HG03139 (cell line): ENCODE results near the gene GNG8.
A peak's percentile ranks its signal among the peaks of the same experiment; 100 is the strongest.

Source experiments
- ATAC-seq: cut with Tn5 transposase; IDR thresholded peaks from one replicate; pipeline ENCODE4 v1.9.1; 2021; ENCODE audit not compliant: unreplicated experiment

The GNG8 gene

DNA sequence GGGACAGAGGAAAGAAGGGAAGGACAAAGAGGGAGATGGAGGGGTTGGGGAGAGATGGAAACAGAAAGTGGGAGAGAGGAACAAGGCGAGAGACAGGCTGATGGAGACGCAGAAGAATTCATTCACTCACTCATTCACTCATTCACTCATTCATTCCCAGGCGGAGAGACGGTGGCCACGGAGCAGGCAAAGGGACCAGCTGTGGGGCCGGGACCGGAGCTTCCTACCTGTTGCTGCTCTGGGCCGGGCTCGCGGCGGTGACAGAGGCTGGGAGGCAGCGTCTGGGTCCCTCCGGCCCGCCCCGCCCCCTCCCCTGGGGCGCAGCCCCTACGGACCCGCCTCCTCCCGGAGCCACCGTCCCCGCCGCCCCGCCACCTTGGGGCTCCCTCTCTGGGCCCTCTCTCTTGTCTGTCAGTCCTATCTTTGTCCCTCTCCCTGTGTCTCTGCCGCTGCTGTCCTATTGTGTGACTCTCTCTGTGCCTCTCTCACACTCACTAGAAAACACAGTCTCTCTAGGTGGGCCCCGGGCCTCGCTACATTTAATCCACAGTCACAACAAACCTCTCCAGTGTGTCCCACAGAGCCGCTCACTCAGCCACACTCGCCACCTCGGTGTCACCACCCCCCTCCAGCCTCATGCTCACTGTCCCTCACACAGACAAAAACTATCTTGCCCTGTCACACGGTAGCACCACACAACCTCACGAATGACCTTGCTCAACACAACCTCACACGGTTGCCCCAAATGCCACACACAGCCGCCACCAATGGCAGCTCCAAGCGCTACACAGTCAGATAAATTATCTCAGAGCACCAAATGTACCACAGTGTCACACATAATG, at the start of gene GNG8:
Gene GNG8, minus strand, starts transcription at position 283 of the 842 bp plus-strand sequence. CDS start 1,520 bp downstream, outside the sequence.
- ATAC-seq = no peak

DNA sequence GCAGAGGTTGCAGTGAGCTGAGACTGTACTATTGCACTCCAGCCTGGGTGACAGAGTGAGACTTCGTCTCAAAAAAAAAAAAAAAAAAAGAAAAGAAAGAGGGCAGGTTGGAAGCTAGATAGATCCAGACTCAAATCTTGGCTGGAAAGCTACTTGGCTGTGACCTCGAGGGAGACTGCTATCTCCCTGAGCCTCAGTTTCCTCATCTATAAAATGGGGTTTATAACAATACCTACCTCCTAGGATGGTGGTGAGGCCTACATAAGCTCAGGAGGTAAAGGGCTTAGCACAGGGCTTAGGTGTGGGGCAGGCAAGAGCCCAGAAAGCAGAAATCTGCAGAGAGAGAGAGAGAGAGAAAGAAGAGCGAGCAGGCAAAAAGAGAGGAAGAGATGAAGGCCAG, 49.2 kb upstream of the GNG8 start:
- no peak for ATAC-seq

DNA sequence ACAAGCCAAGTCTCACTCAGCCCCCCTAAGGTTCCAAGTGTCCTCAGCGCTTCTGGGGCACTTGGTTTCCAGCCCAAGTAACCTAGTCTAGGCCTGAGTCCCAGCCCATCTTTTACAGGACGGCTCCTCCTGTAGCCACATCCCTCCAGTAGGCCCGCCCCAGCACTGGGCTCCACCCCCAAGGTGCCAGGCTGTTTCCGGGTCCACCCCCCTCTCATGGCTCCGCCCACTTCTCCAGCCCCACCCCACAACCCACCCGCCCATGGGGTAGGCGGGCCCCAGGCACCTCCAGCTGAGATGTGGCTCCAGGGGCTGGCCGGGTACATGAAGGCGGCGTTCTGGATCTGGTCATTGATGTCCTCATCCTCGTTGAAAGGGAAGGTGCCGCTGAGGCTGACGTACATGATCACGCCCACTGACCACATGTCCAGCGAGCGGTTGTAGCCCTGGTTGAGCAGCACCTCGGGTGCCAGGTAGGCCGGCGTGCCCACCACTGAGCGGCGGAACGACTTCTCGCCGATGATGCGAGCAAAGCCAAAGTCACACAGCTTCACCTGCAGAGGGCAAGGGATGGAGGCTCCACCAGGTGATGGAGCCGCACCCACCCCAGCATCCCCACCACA, 42.2 kb upstream of the GNG8 start:
- no peak for ATAC-seq

DNA sequence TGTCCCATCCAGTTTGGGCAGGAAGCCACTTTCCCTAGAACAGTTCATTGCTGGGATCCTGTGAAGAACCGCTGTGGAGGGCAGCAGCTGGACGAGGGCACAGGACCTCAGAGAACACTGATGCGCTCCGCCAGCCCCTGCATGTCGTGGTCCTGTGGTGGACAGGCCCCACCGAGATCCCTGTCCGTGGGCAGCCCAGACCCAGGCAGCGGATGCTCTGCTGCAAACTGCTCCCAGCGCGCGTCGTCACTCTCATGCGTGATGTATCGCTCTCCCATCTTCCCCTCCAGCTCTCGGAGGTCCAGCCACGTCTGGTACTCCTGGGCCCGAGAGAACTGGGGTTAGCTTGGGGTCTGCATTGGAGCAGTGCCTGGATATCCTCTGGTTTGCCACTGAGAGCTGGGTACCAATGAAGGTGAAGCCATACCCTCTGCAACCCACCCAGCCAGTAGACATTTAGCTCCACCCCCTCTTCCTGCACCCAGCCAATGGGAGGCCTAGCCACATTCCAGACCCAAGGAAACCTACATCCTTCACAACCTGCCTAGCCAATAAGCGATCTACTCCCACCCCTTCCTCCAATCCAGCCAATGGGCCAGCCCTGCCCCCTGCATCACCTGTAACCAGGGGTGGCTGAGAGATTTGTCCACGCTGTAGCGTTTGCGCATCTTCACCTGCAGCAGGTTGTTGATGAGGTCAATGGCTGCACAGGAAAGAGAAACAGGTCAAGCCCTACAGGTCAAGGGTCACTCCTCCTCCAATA, 38.6 kb upstream of the GNG8 start:
- no peak for ATAC-seq

DNA sequence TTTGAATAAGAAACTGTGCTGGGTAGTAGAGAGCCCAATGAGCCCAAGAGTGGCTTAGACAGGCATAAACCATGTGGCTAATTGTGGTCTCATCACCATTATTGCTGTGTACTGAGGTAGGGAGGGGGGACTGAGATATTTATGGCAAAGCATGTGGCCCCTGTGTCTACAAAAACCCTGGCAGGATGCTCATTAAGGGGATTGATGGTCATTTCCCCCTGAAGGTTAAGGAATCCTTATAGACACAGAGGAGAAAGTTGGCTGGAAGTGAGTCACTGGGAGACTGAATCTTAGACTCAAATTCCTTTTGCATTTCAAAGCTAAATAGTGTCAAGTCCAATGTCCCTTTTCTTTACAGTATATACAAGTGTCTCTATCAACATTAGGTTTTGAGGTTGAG, 34.8 kb upstream of the GNG8 start:
- ATAC-seq = no peak

DNA sequence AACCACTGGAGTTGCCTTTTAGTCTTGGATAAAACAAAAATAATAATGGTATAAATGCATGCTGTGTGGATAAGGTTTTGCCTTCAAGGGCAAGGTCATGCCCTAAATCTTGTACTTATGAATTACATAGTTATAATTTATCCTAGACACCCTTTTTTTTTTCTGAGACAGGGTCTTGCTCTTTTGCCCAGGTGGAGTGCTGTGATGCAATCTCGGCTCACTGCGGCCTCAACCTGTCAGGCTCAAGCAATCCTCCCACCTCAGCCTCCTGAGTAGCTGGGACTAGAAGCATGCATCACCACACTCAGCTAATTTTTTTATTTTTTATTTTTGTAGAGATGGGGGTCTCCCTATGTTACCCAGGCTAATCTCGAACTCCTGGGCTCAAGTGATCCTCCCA, 32.7 kb upstream of the GNG8 start:
- no peak for ATAC-seq

DNA sequence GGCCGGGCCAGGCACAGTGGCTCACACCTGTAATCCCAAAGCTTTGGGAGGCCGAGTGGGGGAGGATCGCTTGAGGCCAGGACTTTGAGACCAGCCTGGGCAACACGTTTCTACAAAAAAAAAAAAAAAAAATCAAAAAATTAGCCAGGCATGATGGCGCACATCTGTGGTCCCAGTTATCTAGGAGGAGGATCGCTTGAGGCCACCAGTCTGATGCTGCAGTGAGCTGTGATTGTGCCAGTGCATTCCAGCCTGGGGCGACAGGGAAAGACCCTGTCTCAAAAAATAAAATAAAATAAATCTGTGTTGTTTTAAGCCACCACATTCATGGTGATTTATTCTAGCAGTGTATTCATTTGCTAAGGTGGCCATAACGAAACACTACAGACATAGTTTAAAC, 29.1 kb upstream of the GNG8 start:
- no peak for ATAC-seq

DNA sequence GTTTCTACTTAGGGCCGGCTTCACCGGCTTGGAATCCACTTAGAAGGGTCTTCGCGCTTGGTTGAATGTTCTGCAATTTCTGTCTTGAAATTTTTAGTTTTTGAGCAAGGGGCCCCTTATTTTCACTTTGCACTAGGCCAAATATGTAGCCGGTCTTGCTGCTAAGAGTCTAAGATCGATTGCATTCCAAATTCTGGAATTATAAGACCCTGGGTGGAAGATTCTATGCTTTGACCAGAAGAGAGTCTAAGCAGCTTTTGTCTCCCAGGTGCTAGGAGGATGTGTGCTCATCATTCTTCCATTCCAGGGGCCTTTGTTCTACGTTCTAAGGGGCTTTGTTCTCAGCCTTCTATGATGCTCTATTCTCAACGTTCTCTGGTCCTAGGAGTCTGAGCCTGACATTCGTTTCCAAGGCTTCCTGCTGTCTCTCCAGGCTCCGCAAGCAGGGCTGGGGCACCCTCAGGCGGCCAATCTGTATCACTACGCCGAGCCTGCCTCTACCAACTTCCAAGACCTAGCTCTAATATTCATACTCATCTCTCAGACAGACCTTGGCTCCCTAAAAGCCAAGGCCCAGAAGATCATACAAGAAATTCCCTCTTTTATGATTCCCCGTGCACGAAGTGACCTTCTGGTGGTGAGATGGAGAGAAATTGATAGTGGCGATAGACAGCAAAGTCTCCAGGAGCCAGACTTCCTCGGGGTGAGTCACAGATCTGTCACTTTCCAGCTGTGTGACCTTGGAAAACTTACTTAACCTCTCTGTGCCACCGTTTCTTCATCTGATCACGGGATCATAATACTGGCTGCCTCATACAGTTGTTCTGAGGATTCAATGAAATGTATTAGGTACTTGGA, 26.0 kb upstream of the GNG8 start:
- ATAC-seq = no peak

DNA sequence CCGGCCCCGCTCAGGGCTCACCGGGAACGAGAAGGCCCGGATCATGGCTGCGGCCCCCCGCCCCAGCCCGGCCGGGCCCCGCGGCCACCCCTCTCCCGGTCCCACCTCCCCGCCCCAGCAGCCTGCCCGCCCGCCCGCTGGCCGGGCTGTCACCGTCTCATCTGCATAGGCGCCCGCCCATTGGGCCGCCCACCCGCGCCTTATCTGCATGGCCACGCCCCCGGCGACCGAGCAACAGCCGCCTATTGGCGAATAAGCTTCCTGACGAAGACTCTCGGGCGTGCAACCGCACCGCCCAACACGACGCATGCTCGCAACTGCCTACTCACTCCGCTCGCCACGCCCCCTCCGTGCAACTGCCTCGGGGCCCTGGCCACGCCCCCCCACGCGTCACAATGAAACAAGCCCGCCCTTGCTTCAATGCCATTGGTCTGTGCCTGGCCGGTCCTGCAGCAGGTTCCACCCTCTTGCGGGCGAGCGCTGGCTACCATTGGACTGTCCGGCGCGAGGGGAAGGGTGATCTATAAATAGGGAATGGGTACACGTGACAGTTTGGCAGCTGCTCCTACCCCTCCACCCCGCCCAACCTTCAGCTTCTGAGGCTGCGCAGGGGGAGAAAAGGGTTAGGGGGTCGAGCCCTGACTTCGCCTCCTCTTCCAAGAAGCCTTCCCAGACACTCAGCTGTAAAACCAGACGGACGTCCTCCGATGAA, 25.2 kb upstream of the GNG8 start, which contains the start of gene DACT3:
Gene DACT3, minus strand, starts transcription at position 163 of the 712 bp plus-strand sequence. Its CDS starts 118 bp downstream, at position 45.
- ATAC-seq = peak; percentile 81

DNA sequence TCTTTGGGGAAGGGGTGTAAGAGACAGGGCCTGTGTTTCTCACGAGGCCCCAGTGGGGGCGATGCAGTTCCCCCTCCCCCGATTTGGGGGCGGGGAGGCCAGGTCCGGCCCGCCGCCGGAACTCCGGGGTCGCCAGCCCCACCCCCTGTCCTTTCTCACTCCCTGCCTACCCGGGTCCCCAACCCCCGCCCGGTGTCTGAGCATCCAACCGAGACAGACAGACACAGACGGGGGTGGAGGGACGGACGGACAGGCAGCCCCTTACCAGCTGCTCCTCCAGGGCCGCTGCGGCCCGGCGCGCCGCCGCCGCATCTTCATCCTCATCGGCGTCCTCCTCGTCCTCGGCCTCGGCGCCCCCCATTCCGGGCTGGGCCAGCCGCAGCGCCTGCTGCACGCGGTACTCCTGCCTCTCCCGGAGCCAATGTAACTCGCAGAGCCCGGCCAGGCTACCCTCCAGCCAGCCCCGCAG, 24.6 kb upstream of the GNG8 start:
- ATAC-seq = no peak

DNA sequence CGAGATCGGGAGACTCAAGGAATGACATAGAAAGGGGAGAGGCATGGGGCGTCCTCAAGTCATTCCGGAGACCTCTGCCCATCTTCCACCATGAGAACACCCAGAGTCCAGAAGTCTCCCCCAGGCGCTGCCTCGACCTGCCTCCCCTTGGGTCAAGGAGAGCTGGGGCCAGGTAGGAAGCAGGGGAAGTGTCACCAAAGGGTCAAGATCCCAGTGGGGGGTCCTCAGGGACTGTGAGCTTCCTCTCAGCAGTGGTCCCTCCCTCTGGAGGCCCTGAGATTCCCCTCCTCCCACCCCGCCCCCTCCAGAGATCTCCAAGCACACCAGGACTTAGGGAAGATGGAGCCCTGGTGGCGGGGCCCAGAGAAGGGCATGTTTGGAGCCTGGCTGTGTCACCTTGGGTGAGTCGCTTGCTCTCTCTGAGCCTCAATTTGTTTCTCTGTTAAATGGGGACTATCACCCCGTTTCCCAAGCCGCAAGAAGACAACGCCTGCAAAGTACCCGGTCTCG, 24.1 kb upstream of the GNG8 start:
- ATAC-seq = no peak

DNA sequence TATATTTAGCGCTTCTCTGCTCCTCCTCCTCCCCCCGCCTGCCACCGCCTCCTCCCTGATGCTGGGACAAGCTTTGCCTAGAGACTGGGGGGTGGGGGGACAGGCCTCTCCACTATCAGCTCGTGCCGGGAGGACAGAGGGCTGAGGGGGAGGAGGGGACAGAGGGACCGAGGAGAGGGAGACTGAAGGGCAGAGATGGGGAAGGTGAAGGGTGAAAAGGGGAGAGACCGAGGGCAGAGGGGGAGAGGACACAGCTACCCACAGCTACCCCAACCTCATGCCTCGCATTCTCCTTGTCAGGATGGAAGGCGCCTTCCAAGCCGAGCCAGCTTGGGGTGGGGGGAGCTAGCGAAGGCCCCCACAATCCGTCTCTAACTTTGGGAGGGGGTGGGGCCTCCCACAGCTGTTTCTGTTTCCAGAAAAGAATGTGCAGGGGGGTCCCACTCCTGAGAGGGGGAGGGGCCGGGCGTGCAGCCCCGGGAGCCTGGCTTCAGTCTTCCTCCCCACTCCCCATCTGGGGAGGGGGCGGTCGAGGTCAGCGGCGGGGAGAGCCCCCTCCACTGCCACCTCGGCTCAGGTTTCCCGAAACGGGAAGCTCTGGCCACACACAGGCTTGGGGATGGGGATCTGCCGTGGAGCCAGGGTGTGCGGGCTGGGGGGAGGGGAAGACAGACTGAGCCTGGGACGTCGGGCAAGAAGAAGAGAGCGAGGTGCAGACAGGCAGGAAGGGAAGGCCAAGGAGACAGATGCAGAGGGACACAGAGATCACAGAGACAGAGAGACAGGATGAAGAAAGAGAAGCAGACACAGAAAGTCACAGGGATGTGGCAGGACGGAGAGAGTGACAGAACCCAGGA, 23.4 kb upstream of the GNG8 start:
- no peak for ATAC-seq

DNA sequence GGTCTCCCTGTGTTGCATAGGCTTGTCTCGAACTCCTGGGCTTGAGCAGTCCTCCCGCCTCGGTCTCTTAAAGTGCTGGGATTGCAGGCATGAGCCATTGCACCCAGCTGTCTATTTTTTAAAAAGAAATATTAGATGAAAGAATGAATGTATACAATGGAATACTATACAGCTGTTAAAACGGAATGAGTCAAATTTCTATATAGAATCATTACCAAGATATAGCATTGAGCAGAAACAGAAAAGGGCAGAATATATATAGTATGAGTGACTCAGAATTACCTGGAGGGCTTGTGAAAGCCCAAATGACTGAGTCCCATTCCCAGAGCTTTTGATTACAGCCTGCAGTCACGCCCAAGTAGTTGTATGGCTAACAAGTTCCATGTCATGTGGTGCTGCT, 20.5 kb upstream of the GNG8 start:
- ATAC-seq = no peak

DNA sequence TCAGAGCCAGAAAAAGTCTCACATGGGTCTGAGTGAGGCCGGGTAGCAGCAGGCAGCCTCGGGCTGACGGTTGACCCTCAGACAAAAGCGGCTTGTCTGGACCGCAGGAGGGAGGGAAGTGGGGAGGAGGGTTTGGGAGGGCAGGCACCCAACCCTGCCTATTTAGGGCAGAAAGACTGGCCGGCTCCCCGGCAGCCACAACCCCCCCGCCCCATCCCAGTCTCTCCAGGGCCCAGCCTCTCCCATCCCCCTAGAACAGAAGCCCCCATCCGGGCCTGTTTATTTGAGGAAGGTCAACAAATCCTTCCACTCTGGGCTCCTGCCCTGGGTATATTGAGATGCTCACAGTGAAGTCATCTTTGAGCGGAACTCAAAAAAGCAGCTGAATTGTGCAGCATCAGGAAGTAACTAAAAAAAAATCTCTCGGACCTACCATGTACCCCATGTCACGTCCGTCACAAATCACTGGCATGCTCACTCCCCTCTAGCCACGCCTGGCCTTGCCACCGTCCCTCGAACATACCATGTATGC, 18.7 kb upstream of the GNG8 start:
- no peak for ATAC-seq

DNA sequence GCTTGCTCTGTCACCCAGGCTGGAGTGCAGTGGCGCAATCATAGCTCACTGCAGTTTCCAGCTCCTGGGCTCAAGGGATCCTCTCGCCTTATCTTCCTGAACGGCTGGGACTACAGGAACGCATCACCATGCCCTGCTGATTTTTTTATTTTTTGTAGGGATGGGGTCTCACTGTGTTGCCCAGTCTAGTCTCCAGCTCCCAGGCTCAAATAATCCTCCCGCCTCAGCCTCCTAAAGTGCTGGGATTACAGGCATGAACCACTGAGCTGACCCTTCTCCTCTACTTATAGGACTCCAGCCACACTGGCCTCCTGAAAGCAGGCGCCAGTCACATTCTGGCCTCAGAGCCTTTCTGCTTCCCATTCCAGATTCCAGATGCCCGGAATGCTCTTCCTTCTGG, 14.4 kb upstream of the GNG8 start:
- no peak for ATAC-seq

DNA sequence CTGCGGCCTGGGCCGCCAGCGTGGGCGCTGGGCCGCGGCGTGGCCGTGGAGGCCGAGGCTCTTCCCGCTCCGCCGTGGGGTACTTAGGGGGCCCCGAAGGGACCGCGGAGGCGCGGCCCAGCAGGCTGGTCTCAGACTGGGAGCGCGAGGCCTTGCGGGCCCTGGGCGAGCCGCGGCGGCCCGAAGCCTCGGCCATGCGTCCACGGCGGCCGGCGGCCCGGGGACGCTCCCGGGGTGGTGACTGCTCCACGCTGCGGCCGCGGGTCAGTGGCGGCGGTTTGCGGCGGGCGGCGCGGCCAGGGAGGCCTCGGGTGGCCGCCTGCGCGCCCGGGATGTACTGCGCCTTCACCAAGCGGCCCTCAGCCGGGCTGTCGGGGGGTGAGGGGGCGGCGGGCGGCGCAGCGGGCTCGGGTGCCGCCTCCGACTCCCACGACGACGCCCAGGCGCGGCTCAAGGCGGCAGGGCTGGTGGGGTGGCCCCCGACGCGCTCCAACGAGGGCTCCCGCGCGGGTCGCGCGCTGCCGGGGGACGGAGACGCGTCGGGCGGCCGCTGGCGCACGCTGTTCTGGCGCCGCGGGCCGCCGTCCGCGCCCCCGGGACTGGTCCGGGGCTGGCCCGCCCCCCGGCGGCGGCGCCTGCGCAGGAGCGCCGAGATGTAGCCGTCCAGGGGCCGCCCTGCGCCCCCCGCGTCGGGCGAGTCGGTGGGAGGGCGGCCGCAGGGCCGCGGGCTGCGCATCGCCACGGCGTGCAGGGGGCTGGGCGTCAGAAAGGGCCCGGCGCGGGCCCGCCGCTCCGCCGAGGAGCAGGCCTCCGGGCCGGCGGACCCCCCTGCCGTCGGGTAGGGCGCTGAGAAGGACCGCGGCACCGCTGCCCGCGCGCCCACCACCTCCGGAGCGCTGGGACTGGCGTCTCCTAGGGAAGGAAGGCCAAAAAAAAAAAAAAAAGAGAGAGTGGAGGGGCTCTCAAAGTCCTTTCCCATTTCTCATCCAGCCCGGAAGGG, 13.3 kb upstream of the GNG8 start:
- no peak for ATAC-seq
